Hepatocyte (in vitro differentiated cells): ENCODE measurements around the gene QRFP. TPM values are rescaled to one million over a fixed set of nuclear protein-coding genes. Genes with fewer than 3 reads are reported as not detected.

ENCODE experiments used
- DNase-seq: peaks from one replicate; pipeline ENCODE4 v3.0.0-alpha.2; 2016; ENCODE audit warnings: low spot score
- H2AFZ ChIP-seq: fragments of 200-600 bp; sonication (generic); 2 replicates; pipeline ENCODE4 v1.6.0; 2016; ENCODE audit warnings: antibody characterized with exemption, mild to moderate bottlenecking
- H3K27ac ChIP-seq: fragments of 200-600 bp; sonication (generic); 2 replicates; pipeline ENCODE4 v1.5.1; 2016; ENCODE audit warnings: mild to moderate bottlenecking
- H3K27me3 ChIP-seq: fragments of 200-600 bp; sonication (generic); 2 replicates; pipeline ENCODE4 v1.6.1; 2016
- H3K36me3 ChIP-seq: fragments of 200-600 bp; sonication (generic); replicated peaks from 2 replicates; pipeline ENCODE4 v1.5.1; 2016; ENCODE audit warnings: low read depth; ENCODE audit not compliant: insufficient read depth
- H3K4me1 ChIP-seq: fragments of 200-600 bp; sonication (generic); 2 replicates; pipeline ENCODE4 v1.5.1; 2016; ENCODE audit warnings: mild to moderate bottlenecking, moderate library complexity; ENCODE audit not compliant: insufficient read depth
- H3K4me2 ChIP-seq: fragments of 200-600 bp; sonication (generic); 2 replicates; pipeline ENCODE4 v1.6.0; 2016
- H3K4me3 ChIP-seq: fragments of 200-600 bp; sonication (generic); 2 replicates; pipeline ENCODE4 v1.5.1; 2016; ENCODE audit warnings: mild to moderate bottlenecking
- H3K79me2 ChIP-seq: fragments of 200-600 bp; sonication (generic); 2 replicates; pipeline ENCODE4 v1.6.0; 2017; ENCODE audit warnings: mild to moderate bottlenecking
- H3K9me2 ChIP-seq: fragments of 200-600 bp; sonication (generic); replicated peaks from 2 replicates; pipeline ENCODE4 v1.6.0; 2017; ENCODE audit warnings: mild to moderate bottlenecking; ENCODE audit not compliant: insufficient read depth
- H3K9me3 ChIP-seq: fragments of 200-600 bp; sonication (generic); 2 replicates; pipeline ENCODE4 v1.5.1; 2016; ENCODE audit warnings: low read depth, mild to moderate bottlenecking
- H4K20me1 ChIP-seq: fragments of 200-600 bp; sonication (generic); 2 replicates; pipeline ENCODE4 v1.6.0; 2016; ENCODE audit warnings: mild to moderate bottlenecking; ENCODE audit not compliant: insufficient read depth, poor library complexity, severe bottlenecking
- CTCF ChIP-seq: fragments of 200-600 bp; sonication (generic); IDR thresholded peaks from 2 replicates; pipeline ENCODE4 v1.5.1; 2016; ENCODE audit warnings: antibody characterized with exemption, mild to moderate bottlenecking; ENCODE audit not compliant: poor library complexity
- EZH2 ChIP-seq: fragments of 200-600 bp; sonication (generic); IDR thresholded peaks from 2 replicates; pipeline ENCODE4 v1.6.1; 2016; ENCODE audit warnings: antibody characterized with exemption, mild to moderate bottlenecking, borderline replicate concordance
- EZH2phosphoT487 ChIP-seq: fragments of 200-600 bp; sonication (generic); IDR thresholded peaks from one replicate; pipeline ENCODE4 v1.6.1; 2018; ENCODE audit warnings: antibody characterized with exemption, mild to moderate bottlenecking, low read depth, moderate library complexity; ENCODE audit not compliant: unreplicated experiment, severe bottlenecking
- WGBS: methylation state at CpG from one replicate; pipeline ENCODE4 v1.1.6; 2016; ENCODE audit warnings: low lambda C conversion rate; ENCODE audit errors: missing lambda C conversion rate; 5-methylcytosine and 5-hydroxymethylcytosine counted together
- polyA plus RNA-seq: library from polyadenylated mRNA; unstranded; fragments of >200 nt; fragmentation: Nextera tagmentation; extraction: Ambion mirVana; gene quantifications from 2 replicates; pipeline ENCODE4 v1.2.1, GENCODE V29; 2016
- total RNA-seq: library from RNA; depleted of rRNA; stranded (reverse); fragments of >200 nt; gene quantifications from 2 replicates; pipeline ENCODE4 v1.2.3, GENCODE V29; 2014

Gene QRFP
- total and polyA plus RNA-seq, 2 experiments from 2014 or later: 0.21 TPM; not detected in 1

- Histone ChIP-seq H3K4me3 (no peak overlapping the region), H3K27ac (no peak overlapping the region), H3K9me2 (no peaks in the 10 kb centered on the region), H3K36me3 (no peaks in the 10 kb centered on the region), H2AFZ (no peak overlapping the region), H3K79me2 (no peaks in the 10 kb centered on the region), H4K20me1 (no peaks in the 10 kb centered on the region), H3K4me1 (no peaks in the 10 kb centered on the region), H3K9me3 (no peaks in the 10 kb centered on the region), H3K4me2 (no peak overlapping the region), H3K27me3 (no peaks in the 10 kb centered on the region)
- 90% methylated on average over 24 of the region's 24 CpGs for WGBS
- TF ChIP-seq CTCF (no peak), EZH2 (no peak), EZH2phosphoT487 (no peak)
- DNase-seq: no peak
These were observed 3.9 kb downstream of the QRFP start for GRCh38 chr9:130892477-130893304.

- no peaks in the 10 kb centered on the region for H3K36me3 ChIP-seq
- 93% methylated on average over 18 of the region's 18 CpGs for WGBS
These were observed 4.7 kb downstream of the QRFP start for GRCh38 chr9:130891688-130892476.

GRCh38 chr9:130890870-130891687 is 5.5 kb downstream of the QRFP start:
- no peak overlapping the region for H2AFZ ChIP-seq
- 85% methylated on average over 20 of the region's 20 CpGs for WGBS
- H3K27ac ChIP-seq: no peak overlapping the region
- H3K27me3 ChIP-seq: no peaks in the 10 kb centered on the region
- H3K4me2 ChIP-seq: no peak overlapping the region
- H3K9me2 ChIP-seq: no peaks in the 10 kb centered on the region
- H3K79me2 ChIP-seq: no peaks in the 10 kb centered on the region
- peaks cover 8% of the 10 kb centered on the region for H4K20me1 ChIP-seq
- no peaks in the 10 kb centered on the region for H3K9me3 ChIP-seq
- no peak for TF ChIP-seq EZH2phosphoT487
- no peak for TF ChIP-seq EZH2
- TF ChIP-seq CTCF: no peak
- DNase-seq: no peak
- H3K4me1 ChIP-seq: no peaks in the 10 kb centered on the region
- H3K4me3 ChIP-seq: no peak overlapping the region
- H3K36me3 ChIP-seq: no peaks in the 10 kb centered on the region

More at GRCh38 chr9:130891688-130892476, 4.7 kb downstream of the QRFP start:
- Histone ChIP-seq H3K9me3 (no peaks in the 10 kb centered on the region), H2AFZ (no peak overlapping the region), H3K27ac (no peak overlapping the region), H4K20me1 (peaks cover 8% of the 10 kb centered on the region), H3K4me3 (no peak overlapping the region), H3K9me2 (no peaks in the 10 kb centered on the region), H3K27me3 (no peaks in the 10 kb centered on the region), H3K79me2 (no peaks in the 10 kb centered on the region), H3K4me2 (no peak overlapping the region), H3K4me1 (no peaks in the 10 kb centered on the region)
- DNase-seq: no peak
- TF ChIP-seq EZH2: no peak
- no peak for TF ChIP-seq EZH2phosphoT487
- TF ChIP-seq CTCF: no peak
